Fibroblast of the conjunctiva (primary cell): Measurements from ENCODE around the gene FBXO7.
A peak's percentile ranks its signal among the peaks of the same experiment; 100 is the strongest.

Experiments
- DNase-seq: peaks from one replicate; pipeline ENCODE4 v3.0.0-alpha.2; 2010; ENCODE audit warnings: low read depth

Gene FBXO7

DNA sequence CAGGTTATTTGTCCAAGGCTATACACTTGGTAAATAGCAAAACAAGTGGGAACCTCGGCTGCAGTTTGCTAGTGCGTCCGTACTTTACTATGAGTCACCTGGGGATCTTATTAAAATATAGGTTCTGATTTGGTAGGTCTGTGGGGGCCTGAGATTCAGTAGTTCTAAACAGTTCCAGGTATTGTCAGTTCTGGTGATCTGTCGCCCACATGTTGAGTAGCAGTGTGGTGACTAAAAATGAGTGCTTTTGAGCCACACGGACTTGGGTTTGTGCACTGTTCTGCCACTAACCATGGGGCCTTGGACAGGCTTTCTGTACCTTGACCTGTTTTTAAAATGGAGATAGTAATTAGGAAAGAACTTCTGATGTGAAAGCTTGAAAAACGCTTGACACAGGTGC lies 15.7 kb downstream of the FBXO7 start:
- no peak for DNase-seq

GRCh38 chr22:32492111-32492510 lies 17.5 kb downstream of the FBXO7 start:
- no peak for DNase-seq

- no peak for DNase-seq
Measured at GRCh38 chr22:32493551-32493950, 18.9 kb downstream of the FBXO7 start.

DNA sequence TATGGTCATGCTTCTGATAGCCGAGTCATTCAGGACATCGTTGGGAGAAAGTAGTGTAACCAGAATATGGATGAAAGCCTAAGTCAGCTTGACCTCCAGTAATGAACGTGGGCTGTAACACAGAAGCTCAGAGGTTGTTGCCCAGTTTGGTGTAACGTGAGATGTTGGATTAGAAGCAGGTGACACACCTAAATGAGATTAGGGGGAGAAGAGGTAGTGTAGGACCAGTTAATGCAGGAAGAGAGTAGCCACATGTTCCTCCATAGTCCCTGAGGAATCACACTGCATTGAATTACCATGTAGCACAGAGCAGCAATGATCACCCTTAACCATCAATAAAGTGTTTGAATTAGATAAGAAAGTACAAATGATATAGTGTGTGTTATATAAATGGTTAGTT lies 20.4 kb downstream of the FBXO7 start:
- no peak for DNase-seq

DNA sequence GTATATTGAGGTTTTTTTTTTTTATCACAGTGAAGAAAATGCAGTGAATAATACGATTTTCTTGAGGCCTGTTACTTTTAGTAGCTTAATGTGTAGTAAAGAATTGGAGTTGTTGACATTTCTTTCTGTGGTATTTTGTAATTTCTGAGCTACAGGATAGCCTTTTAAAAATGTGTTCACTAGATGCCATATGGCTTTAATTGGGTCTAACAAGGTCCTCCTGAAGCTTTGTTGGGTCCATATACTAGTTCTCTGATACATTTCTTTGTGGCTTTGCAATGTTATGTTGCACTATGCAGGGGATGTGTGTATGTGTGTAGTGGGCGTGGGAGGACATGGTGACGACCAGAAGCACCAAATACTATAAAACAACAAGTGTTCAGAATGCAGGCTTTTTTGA lies 25.1 kb downstream of the FBXO7 start:
- no peak for DNase-seq

DNA sequence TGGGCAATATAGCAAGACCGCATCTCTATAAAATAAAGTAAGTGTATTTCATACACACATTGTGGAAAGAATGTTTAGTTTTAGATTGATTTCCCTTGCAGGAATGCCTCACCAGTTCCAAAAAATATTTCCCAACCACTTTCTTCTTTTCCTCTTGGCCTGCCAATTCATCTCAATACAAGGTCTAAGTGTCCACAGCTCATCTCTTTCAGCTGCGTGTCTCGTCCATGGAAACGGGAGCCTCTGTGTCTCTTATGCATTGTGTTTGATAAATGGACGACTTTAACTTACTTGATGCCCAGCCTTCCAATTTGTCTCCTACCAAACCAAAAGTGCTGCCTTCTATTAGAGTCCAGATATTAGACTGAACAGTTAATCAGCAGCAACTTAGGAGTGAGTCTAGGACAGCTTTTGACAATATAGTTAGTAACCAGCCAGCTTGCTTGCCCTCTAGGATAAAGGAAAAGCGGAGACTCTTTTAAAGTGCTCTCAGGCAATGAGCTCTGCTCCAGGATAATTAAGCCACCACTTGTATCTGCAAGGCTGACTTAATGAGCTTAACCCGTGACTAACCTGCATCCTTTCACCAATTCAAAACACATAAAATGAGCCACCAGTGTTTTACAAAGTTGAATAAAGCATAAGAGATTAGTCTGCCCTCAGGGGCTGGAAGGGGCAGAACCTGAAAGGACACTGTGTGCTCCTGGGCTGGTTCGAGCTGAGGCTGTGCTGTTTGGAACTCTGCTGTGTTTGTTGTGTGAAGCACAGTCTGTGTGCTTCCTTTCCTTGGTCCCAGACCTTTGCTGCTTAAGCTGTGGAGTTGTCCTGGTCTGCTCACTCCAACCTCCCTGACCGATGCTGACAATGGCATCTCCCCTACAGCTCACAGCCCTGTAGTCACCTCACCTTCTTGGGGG lies 27.5 kb downstream of the FBXO7 start:
- no peak for DNase-seq

DNA sequence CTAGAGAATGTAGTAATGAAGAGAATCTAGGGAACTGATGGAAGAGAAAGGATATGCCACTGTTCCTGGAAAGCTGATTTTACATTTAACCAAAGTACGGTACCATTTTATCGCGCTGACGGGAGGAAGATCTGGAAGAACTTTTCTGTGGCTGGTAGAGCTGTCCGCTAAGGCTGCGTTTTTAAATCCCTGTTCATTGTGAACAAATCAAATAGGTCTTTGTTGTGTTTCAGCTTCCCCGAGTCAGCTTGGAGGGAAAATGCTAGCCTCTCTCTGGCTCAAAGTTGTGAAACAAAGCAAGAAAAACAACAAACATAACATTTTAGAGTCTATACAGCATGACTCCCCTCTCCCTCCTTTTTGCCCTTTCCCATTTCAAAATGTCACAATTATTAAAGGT lies 34.4 kb downstream of the FBXO7 start:
- DNase-seq = no peak

GRCh38 chr22:32511274-32511673 lies 36.7 kb downstream of the FBXO7 start:
- no peak for DNase-seq

DNA sequence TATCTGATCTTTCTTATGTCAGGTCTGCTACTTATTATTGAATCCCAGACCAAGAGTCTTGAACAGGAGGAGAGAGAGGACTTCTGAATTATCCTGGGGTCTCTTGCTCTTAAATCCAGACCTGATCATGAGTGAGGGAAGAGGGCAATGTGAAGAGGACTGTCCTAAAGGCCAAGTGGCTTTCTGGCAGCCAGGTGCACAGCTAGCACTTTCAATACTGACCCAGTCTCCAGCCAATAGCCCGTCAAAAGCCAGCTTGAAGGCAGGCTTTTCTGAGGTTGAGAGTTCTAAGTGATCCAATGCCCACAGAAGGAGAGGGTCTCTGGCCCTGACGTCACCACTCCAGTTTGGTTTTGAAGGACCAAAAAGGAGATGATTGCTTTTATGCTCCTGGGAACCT lies 37.2 kb downstream of the FBXO7 start:
- DNase-seq = no peak

- no peak for DNase-seq
Measured at GRCh38 chr22:32512267-32512982, 37.8 kb downstream of the FBXO7 start.

- DNase-seq = no peak
Measured at GRCh38 chr22:32515084-32515483, 40.5 kb downstream of the FBXO7 start.

DNA sequence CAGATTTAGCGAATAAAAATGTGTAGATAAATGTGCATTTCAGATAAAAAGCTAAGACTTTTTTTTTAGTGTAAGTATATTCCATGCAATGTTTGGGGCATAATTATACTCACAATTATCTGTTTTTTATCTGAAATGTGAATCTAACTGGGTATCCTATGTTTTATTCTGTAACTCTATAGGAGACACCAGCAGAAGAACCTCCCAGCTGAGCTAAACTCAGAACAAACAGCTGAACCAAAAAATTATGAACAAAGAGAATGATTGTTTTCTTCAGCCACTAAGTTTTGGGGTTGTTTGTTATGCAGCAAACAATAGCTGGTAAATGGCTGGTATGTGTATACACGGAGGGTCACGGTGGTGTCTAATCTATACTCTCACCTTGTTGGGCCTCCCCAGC lies 42.9 kb downstream of the FBXO7 start:
- DNase-seq = no peak

- no peak for DNase-seq
Measured at GRCh38 chr22:32517921-32518320, 43.3 kb downstream of the FBXO7 start.

- DNase-seq = no peak
Measured at GRCh38 chr22:32518381-32518780, 43.8 kb downstream of the FBXO7 start.

GRCh38 chr22:32518848-32519247 lies 44.2 kb downstream of the FBXO7 start:
- no peak for DNase-seq

DNA sequence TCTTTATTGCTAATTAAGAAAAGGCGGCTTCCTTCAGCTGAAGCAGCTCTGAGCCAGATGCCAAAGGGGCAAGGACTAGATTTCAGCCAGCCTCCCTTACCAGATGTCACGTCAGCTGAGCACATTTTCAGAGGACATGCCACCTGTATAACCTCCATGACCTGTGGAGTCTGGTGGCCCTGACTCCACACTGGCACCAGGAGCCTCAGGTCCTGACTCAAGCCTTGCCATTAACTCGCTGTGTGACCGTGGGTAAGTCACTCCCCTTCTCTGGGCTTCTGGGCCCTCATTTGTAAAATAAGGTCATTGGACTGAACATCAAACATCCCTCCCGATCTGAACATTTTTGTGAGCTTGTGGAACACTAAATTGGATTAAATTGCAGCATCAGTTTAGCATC lies 46.0 kb downstream of the FBXO7 start:
- no peak for DNase-seq

- DNase-seq = no peak
Measured at GRCh38 chr22:32522237-32522636, 47.6 kb downstream of the FBXO7 start.

DNA sequence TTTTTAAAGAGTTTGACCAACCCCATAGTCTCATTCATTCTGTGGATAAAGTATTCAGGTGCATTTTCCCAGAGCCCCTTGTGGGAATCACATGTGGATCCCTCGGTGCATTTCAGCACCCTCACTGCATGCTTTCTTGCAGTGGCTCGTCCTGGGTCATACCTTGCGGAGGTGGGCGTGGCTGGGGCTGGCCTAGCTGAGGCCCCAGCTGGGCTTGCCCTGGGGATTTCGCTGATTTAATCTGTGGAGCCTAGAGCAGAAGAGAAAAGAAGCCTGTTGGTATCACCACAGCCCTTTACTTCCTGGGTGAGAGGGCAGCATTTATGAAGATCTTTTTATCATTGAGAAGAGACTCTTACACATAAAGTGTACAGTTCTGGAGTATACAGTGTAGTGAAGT lies 53.1 kb downstream of the FBXO7 start:
- no peak for DNase-seq

DNA sequence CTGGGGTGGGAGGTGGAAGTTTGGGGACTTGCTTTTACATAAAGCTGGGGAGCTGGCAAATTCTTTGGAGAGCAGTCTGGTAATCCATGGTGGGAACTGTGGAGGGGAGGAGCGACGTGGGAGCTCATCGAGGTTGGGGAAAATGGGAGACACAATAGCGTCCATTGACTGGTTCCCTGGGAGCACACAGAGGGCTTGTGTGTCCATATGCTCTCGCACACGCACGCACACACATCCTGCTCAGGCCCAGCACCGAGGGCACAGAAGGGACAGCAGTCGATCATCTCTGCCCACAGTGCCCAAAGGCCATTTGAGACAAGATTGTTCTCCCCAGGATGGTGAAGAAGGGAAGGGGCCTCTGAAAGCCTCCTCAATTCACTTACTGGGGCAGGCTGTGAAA lies 53.7 kb downstream of the FBXO7 start:
- DNase-seq = no peak

- DNase-seq = peak; percentile 85
Measured at GRCh38 chr22:32528984-32529982, 54.7 kb downstream of the FBXO7 start.

DNA sequence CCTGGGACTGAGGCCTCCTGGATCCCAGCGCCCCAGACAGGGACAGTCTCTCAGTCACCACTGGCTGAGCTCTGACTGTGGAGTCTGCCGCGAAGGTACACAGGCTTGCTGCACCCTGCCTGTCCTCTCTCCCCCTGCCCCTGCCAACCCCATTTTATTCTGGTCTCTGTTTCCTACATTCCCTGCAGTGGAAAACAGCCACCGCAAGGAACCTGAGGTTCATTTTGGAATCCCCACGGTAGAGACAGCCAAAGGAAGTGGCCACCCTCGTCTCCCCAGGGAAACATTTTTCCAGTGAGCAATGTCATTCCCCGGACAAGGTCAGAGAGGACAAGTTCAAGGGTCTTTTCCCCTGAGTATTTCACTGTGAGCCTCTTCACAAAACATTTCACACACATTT lies 56.6 kb downstream of the FBXO7 start:
- no peak for DNase-seq
